GM18517 (cell line): ENCODE results near the gene NCBP2L.
"Not testable (repeated sequence)": the region's sequence is repeated elsewhere in the genome, so short reads cannot be mapped to it uniquely, and the experiment has no call there.

Experiments
- ATAC-seq: cut with Tn5 transposase; IDR thresholded peaks from one replicate; pipeline ENCODE4 v1.9.1; 2021; ENCODE audit warnings: mild to moderate bottlenecking, moderate library complexity; ENCODE audit not compliant: unreplicated experiment

Gene NCBP2L

GRCh38 chrX:107804427-107804826 is 26.9 kb downstream of the NCBP2L start:
- ATAC-seq, result no peak

- ATAC-seq, result no peak
Observed at GRCh38 chrX:107805179-107805578, 27.6 kb downstream of the NCBP2L start.

- not testable (repeated sequence) for ATAC-seq
Observed at GRCh38 chrX:107810053-107810452, 32.5 kb downstream of the NCBP2L start.

- no peak for ATAC-seq
Observed at GRCh38 chrX:107818900-107819521, 41.5 kb downstream of the NCBP2L start.

GRCh38 chrX:107823042-107823441 is 45.5 kb downstream of the NCBP2L start:
- ATAC-seq, result no peak

GRCh38 chrX:107823456-107823855 is 45.9 kb downstream of the NCBP2L start:
- ATAC-seq, result no peak

- no peak for ATAC-seq
Observed at GRCh38 chrX:107825698-107826237, 48.2 kb downstream of the NCBP2L start, which contains the start of gene MID2. MID2 (plus strand) TSS chrX:107825866; CDS start chrX:107826427, 561 bp downstream.

- no peak for ATAC-seq
Observed at GRCh38 chrX:107826238-107827029, 48.9 kb downstream of the NCBP2L start.

GRCh38 chrX:107827030-107827831 is 49.7 kb downstream of the NCBP2L start:
- ATAC-seq, result no peak

- no peak for ATAC-seq
Observed at GRCh38 chrX:107827852-107828251, 50.3 kb downstream of the NCBP2L start.

GRCh38 chrX:107829878-107830277 is 52.3 kb downstream of the NCBP2L start:
- no peak for ATAC-seq

GRCh38 chrX:107831071-107831730 is 53.7 kb downstream of the NCBP2L start:
- ATAC-seq, result no peak

GRCh38 chrX:107834275-107835201 is 57.0 kb downstream of the NCBP2L start:
- no peak for ATAC-seq

- no peak for ATAC-seq
Observed at GRCh38 chrX:107836958-107837357, 59.4 kb downstream of the NCBP2L start.

- ATAC-seq, result no peak
Observed at GRCh38 chrX:107840971-107841370, 63.4 kb downstream of the NCBP2L start.

GRCh38 chrX:107842715-107843400 is 65.3 kb downstream of the NCBP2L start:
- ATAC-seq, result no peak
